K562 (cell line): Measurements from ENCODE around the gene UGT1A10. TPM values are rescaled to one million over a fixed set of nuclear protein-coding genes. Genes with fewer than 3 reads are reported as not detected.

ENCODE experiments used
- ATAC-seq: fragments of 200-7000 bp; cut with Tn5 transposase; 3 replicates; pipeline ENCODE4 v1.9.1; 2020; ENCODE audit warnings: moderate library complexity
- BruUV-seq: library from RNA; stranded (reverse); fragments of 400-500 nt; replicated peaks from 2 replicates; lab custom pipeline; 2021; lab: Mats Ljungman, UMichigan
- CTCF ChIA-PET: fragments of 300-600 bp; formaldehyde crosslinking; extraction: SDS; loops from one replicate; lab custom pipeline; 2021; ENCODE audit warnings: low intra/inter-chr PET ratio; lab: Yijun Ruan, JAX
- POLR2A ChIA-PET: fragments of 300-600, 350-650 bp; sonication (Branson Sonifier 250); formaldehyde crosslinking; extraction: SDS; loops from one replicate; lab custom pipeline; 2021; ENCODE audit warnings: antibody characterized with exemption, inconsistent platforms; lab: Yijun Ruan, JAX
- DNase-seq, 4 experiments: peaks; one replicate each; pipeline versions ENCODE4 v3.0.0 to v3.0.0-alpha.2; 2011 to 2018; ENCODE audit warnings: low spot score in 3 of 4, mixed read lengths in 3 of 4; ENCODE audit errors: extremely low read depth in 1 of 4
- FAIRE-seq: peaks from 2 replicates; lab custom pipeline; 2011; peaks lifted over from hg19 to GRCh38; lab: Jason Lieb, UNC
- H2AFZ ChIP-seq: 2 replicates; pipeline ENCODE4 v1.6.0; 2011; ENCODE audit warnings: low read depth, low read length, control low read depth, inconsistent platforms
- H3K27ac ChIP-seq: fragments of 200-600 bp; 3 replicates; pipeline ENCODE4 v1.8.0; 2011; ENCODE audit warnings: low read depth, mild to moderate bottlenecking, control low read depth, inconsistent platforms, low read length, moderate library complexity, mixed read lengths; ENCODE audit errors: extremely low read depth
- H3K27me3 ChIP-seq, 2 experiments: fragments of 300-600 bp in 1 of 2; 2 replicates in 1 of 2; 3 replicates in 1 of 2; pipeline versions ENCODE4 v1.6.0 to v1.8.0; 2011; ENCODE audit warnings: inconsistent platforms in 2 of 2, low read length in 2 of 2, mild to moderate bottlenecking in 1 of 2, mixed read lengths in 1 of 2, moderate library complexity in 1 of 2; ENCODE audit not compliant: control insufficient read depth in 2 of 2, insufficient read depth in 2 of 2
- H3K36me3 ChIP-seq: fragments of 300-600 bp; 3 replicates; pipeline ENCODE4 v1.8.0; 2011; ENCODE audit warnings: mild to moderate bottlenecking, low read length, inconsistent platforms; ENCODE audit not compliant: control insufficient read depth, insufficient read depth
- H3K4me1 ChIP-seq, 2 experiments: fragments of 200-600 bp in 1 of 2; replicated peaks in 1 of 2; 2 replicates in 1 of 2; 3 replicates in 1 of 2; pipeline versions ENCODE4 v1.5.1 to v1.8.0; 2011; ENCODE audit warnings: inconsistent platforms in 2 of 2, low read length in 2 of 2, mild to moderate bottlenecking in 1 of 2, mixed read lengths in 1 of 2, moderate library complexity in 1 of 2; ENCODE audit not compliant: control insufficient read depth in 2 of 2, insufficient read depth in 2 of 2
- H3K4me2 ChIP-seq: 2 replicates; pipeline ENCODE4 v1.6.1; 2011; ENCODE audit warnings: low read length, control low read depth, inconsistent platforms, mixed read lengths; ENCODE audit not compliant: insufficient read depth
- H3K4me3 ChIP-seq: fragments of 200-600 bp; sonication (generic), shearing (Covaris generic); 2 replicates; pipeline ENCODE4 v1.5.1; 2016; ENCODE audit warnings: control low read depth, inconsistent platforms
- H3K79me2 ChIP-seq: fragments of 200-600 bp; 3 replicates; pipeline ENCODE4 v1.8.0; 2011; ENCODE audit warnings: low read length, inconsistent platforms; ENCODE audit not compliant: control insufficient read depth, insufficient read depth
- H3K9ac ChIP-seq, 2 experiments: 2 replicates each; pipeline versions ENCODE4 v1.6.0 to v1.6.1; 2011; ENCODE audit warnings: low read depth in 2 of 2, low read length in 2 of 2, control low read depth in 1 of 2, inconsistent platforms in 1 of 2, mild to moderate bottlenecking in 1 of 2, mixed read lengths in 1 of 2; ENCODE audit not compliant: insufficient read depth in 1 of 2
- H3K9me1 ChIP-seq: one replicate; pipeline ENCODE4 v1.6.0; 2011; ENCODE audit warnings: inconsistent platforms, mild to moderate bottlenecking, low read length, moderate library complexity; ENCODE audit not compliant: control insufficient read depth, insufficient read depth
- H3K9me3 ChIP-seq: replicated peaks from 2 replicates; pipeline ENCODE4 v1.5.1; 2011; ENCODE audit warnings: low read depth, low read length, inconsistent platforms; ENCODE audit not compliant: control insufficient read depth, insufficient read depth
- H4K20me1 ChIP-seq: replicated peaks from 2 replicates; pipeline ENCODE4 v1.6.1; 2011; ENCODE audit warnings: low read length, inconsistent platforms, mixed read lengths; ENCODE audit not compliant: control insufficient read depth, insufficient read depth
- ARID1B ChIP-seq: fragments of 450-650 bp; IDR thresholded peaks from 2 replicates; pipeline ENCODE4 v1.6.1; 2016; ENCODE audit warnings: antibody characterized with exemption, mild to moderate bottlenecking, inconsistent platforms
- BHLHE40 ChIP-seq: IDR thresholded peaks from 2 replicates; pipeline ENCODE4 v1.6.1; 2011; ENCODE audit warnings: low read length, improper control_type of control experiment
- CBFA2T2 ChIP-seq: fragments of 450-650 bp; conservative IDR thresholded peaks from 2 replicates; pipeline ENCODE4 v1.6.1; 2017; ENCODE audit warnings: mild to moderate bottlenecking
- CBX8 ChIP-seq: fragments of 200-600 bp; sonication (generic); IDR thresholded peaks from 2 replicates; pipeline ENCODE4 v1.6.1; 2012; ENCODE audit warnings: borderline replicate concordance, mixed run types, low read depth, mild to moderate bottlenecking, moderate library complexity, mixed read lengths, low read length, control low read depth, inconsistent platforms; ENCODE audit not compliant: poor library complexity, severe bottlenecking; ENCODE audit errors: extremely low read depth
- CHCHD3 ChIP-seq: fragments of 250-450 bp; sonication (Bioruptor Pico); IDR thresholded peaks from 2 replicates; pipeline ENCODE4 v2.1.2; 2022; ENCODE audit warnings: mild to moderate bottlenecking
- CSDE1 ChIP-seq, 2 experiments: fragments of 450-650 bp; IDR thresholded peaks; 2 replicates each; pipeline ENCODE4 v1.6.1; 2016; ENCODE audit warnings: mild to moderate bottlenecking in 1 of 2
- FOS ChIP-seq: IDR thresholded peaks from 3 replicates; pipeline ENCODE4 v1.6.1; 2011; ENCODE audit not compliant: insufficient read length; ENCODE audit errors: extremely low read depth
- HMGXB4 ChIP-seq: sonication (generic); formaldehyde crosslinking; IDR thresholded peaks from 2 replicates; pipeline ENCODE4 v1.8.1; 2023; ENCODE audit warnings: mild to moderate bottlenecking, missing genetic modification reagents
- PCBP2 ChIP-seq: fragments of 200-400 bp; formaldehyde crosslinking; IDR thresholded peaks from 2 replicates; pipeline ENCODE4 v1.6.1; 2018; ENCODE audit warnings: low read length, low read depth, mild to moderate bottlenecking, moderate library complexity; ENCODE audit not compliant: poor library complexity, severe bottlenecking
- RCOR1 ChIP-seq, 2 experiments: IDR thresholded peaks; 2 replicates each; pipeline ENCODE4 v1.6.1; 2012; ENCODE audit warnings: low read depth in 2 of 2, low read length in 2 of 2, borderline replicate concordance in 1 of 2, improper control_type of control experiment in 1 of 2
- ZNF384 ChIP-seq: IDR thresholded peaks from 2 replicates; pipeline ENCODE4 v1.6.1; 2012; ENCODE audit warnings: low read depth, low read length, improper control_type of control experiment
- ZNF76 ChIP-seq: fragments of 250-450 bp; sonication (Bioruptor Pico); IDR thresholded peaks from 2 replicates; pipeline ENCODE4 v1.4.0; 2020; ENCODE audit warnings: mild to moderate bottlenecking, moderate library complexity, borderline replicate concordance
- WGBS: fragments of 100-300 bp; shearing (Covaris generic); methylation state at CpG from one replicate; pipeline ENCODE4 v1.1.6; 2016; ENCODE audit warnings: low coverage, mixed read lengths; ENCODE audit not compliant: insufficient coverage; ENCODE audit errors: missing lambda C conversion rate; 5-methylcytosine and 5-hydroxymethylcytosine counted together
- in situ Hi-C: fragments of 300-500 bp; cut with MboI; formaldehyde crosslinking; loops from 4 replicates; pipeline ENCODE4 v1.15.0; 2018; ENCODE audit warnings: inconsistent platforms, mixed read lengths
- intact Hi-C: fragments of 100-400 bp; cut with micrococcal nuclease; formaldehyde crosslinking; loops from 2 replicates; pipeline ENCODE4 v1.14.2; 2022
- polyA plus RNA-seq, 8 experiments: library from polyadenylated mRNA; depleted of rRNA in 4 of 8; stranded (reverse) in 5 of 8; unstranded in 3 of 8; fragments of >200 nt; fragmentation: Nextera tagmentation in 2 of 8; fragmentation: Illumina TruSeq in 1 of 8; extraction: Ambion mirVana in 2 of 8; extraction: Trizol in 1 of 8; gene quantifications; 2 replicates each; pipeline versions ENCODE4 v1.2.1 to v1.2.3, GENCODE V29; 2011 to 2014; ENCODE audit warnings: inconsistent platforms in 1 of 8, missing spikeins in 1 of 8
- total RNA-seq, 7 experiments: library from RNA; depleted of rRNA in 6 of 7; stranded (reverse); fragments of >200 nt in 6 of 7; fragmentation: Illumina TruSeq in 2 of 7; extraction: Trizol in 2 of 7; gene quantifications; 2 replicates each; pipeline versions ENCODE4 v1.2.1 to v1.2.3, GENCODE V29; 2011 to 2021; ENCODE audit warnings: low replicate concordance in 1 of 7
- TF ChIP-seq, protein P1 (sequence below): IDR thresholded peaks from 2 replicates; pipeline ENCODE4 v1.6.1; 2011; ENCODE audit warnings: borderline replicate concordance, low read depth, mild to moderate bottlenecking, moderate library complexity, low read length; ENCODE audit not compliant: insufficient read depth, poor library complexity, severe bottlenecking
- TF ChIP-seq, protein P2 (sequence below), 3 experiments: IDR thresholded peaks in 2 of 3; conservative IDR thresholded peaks in 1 of 3; 2 replicates each; pipeline ENCODE4 v1.5.1; 2011 to 2012; ENCODE audit warnings: low read length in 3 of 3, mild to moderate bottlenecking in 3 of 3, control low read depth in 2 of 3, improper control_type of control experiment in 1 of 3, inconsistent platforms in 1 of 3, low read depth in 1 of 3, mixed read lengths in 1 of 3, moderate library complexity in 1 of 3; ENCODE audit not compliant: insufficient read depth in 2 of 3

The UGT1A10 gene
- total and polyA plus RNA-seq, 9 of the 15 experiments (the other 6 are each of a cell fraction or from before 2014, with no cell fraction given) = not detected

- DNase-seq = no peak
Observed at GRCh38 chr2:233638836-233639235, 2.6 kb downstream of the UGT1A10 start.

DNA sequence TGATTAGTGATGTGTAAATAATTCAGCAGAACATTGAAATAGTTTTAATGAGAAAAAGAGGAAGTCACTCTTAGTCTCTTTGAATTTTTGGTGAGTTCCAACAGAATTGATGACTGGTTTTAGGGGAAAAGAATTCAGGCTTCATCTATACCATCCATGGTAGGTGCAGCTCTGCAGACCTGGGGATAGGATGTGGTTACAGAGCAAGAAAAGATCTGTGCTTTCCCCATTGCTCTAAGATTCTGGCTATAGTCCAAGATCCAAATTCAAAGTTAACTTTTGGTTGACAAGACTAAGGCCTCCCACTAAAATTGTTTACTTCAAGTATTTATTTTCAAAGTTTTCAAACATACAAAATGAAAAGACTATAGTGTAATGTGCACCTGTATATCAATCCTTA is 3.6 kb downstream of the UGT1A10 start:
- DNase-seq (no peak), FAIRE-seq (no peak), ATAC-seq (no peak)
- no peaks in the 10 kb centered on the region for H3K79me2 ChIP-seq
- H3K27me3 ChIP-seq = peaks cover 0 to 4% of the 10 kb centered on the region in 2 experiments; a peak in 1 of 5 replicates
- BruUV-seq = no TSS peak
- no peaks in the 10 kb centered on the region for H4K20me1 ChIP-seq
- CTCF ChIA-PET = no interaction called here
- POLR2A ChIA-PET = no interaction called here
- no peaks in the 10 kb centered on the region for H3K4me1 ChIP-seq
- no peak overlapping the region for H3K27ac ChIP-seq
- intact Hi-C loops (no loop called here), in situ Hi-C loops (no loop called here)
- no peak overlapping the region for H3K9ac ChIP-seq
- no peak overlapping the region for H3K4me2 ChIP-seq
- H3K4me3 ChIP-seq = no peak overlapping the region
- no peaks in the 10 kb centered on the region for H3K9me3 ChIP-seq
- H3K9me1 ChIP-seq = no peaks in the 10 kb centered on the region
- H2AFZ ChIP-seq = no peak overlapping the region
- H3K36me3 ChIP-seq = no peaks in the 10 kb centered on the region
- TF ChIP-seq, protein P1, sequence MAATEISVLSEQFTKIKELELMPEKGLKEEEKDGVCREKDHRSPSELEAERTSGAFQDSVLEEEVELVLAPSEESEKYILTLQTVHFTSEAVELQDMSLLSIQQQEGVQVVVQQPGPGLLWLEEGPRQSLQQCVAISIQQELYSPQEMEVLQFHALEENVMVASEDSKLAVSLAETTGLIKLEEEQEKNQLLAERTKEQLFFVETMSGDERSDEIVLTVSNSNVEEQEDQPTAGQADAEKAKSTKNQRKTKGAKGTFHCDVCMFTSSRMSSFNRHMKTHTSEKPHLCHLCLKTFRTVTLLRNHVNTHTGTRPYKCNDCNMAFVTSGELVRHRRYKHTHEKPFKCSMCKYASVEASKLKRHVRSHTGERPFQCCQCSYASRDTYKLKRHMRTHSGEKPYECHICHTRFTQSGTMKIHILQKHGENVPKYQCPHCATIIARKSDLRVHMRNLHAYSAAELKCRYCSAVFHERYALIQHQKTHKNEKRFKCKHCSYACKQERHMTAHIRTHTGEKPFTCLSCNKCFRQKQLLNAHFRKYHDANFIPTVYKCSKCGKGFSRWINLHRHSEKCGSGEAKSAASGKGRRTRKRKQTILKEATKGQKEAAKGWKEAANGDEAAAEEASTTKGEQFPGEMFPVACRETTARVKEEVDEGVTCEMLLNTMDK = no peak
- TF ChIP-seq, protein P2, sequence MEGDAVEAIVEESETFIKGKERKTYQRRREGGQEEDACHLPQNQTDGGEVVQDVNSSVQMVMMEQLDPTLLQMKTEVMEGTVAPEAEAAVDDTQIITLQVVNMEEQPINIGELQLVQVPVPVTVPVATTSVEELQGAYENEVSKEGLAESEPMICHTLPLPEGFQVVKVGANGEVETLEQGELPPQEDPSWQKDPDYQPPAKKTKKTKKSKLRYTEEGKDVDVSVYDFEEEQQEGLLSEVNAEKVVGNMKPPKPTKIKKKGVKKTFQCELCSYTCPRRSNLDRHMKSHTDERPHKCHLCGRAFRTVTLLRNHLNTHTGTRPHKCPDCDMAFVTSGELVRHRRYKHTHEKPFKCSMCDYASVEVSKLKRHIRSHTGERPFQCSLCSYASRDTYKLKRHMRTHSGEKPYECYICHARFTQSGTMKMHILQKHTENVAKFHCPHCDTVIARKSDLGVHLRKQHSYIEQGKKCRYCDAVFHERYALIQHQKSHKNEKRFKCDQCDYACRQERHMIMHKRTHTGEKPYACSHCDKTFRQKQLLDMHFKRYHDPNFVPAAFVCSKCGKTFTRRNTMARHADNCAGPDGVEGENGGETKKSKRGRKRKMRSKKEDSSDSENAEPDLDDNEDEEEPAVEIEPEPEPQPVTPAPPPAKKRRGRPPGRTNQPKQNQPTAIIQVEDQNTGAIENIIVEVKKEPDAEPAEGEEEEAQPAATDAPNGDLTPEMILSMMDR (IDR thresholded peaks at IDR 0.05 in 2 of 3, conservative IDR thresholded peaks at IDR 0.05 in 1 of 3; ENCODE audit: insufficient read depth in 2 of 3, low read depth in 1 of 3, low read length in 3 of 3) = no peak
- TF ChIP-seq HMGXB4 (CRISPR knock-in tag) (no peak), RCOR1 (IDR thresholded peaks at IDR 0.05; ENCODE audit: borderline replicate concordance in 1 of 2, low read depth in 2 of 2, low read length in 2 of 2) (no peak), PCBP2 (no peak)

More at GRCh38 chr2:233638836-233639235, 2.6 kb downstream of the UGT1A10 start:
- no peak for ATAC-seq
- no peak overlapping the region for H3K4me3 ChIP-seq
- CTCF ChIA-PET = no interaction called here
- no peak overlapping the region for H3K27ac ChIP-seq
- H3K9me3 ChIP-seq = no peaks in the 10 kb centered on the region
- no peak overlapping the region for H2AFZ ChIP-seq
- H3K9me1 ChIP-seq = no peaks in the 10 kb centered on the region
- 0% methylated on average over 5 of the region's 5 CpGs for WGBS
- no peak for TF ChIP-seq ZNF384
- no peak for TF ChIP-seq FOS
- TF ChIP-seq ZNF76 (CRISPR knock-in tag) = no peak
- TF ChIP-seq CBFA2T2 = no peak
- no peak for TF ChIP-seq BHLHE40
- TF ChIP-seq ARID1B = no peak
- no peak for TF ChIP-seq CHCHD3
- TF ChIP-seq CBX8 = no peak
- no peak for TF ChIP-seq CSDE1 (IDR thresholded peaks at IDR 0.05)
- POLR2A ChIA-PET = no interaction called here
- no peaks in the 10 kb centered on the region for H3K79me2 ChIP-seq
- intact Hi-C loops (no loop called here), in situ Hi-C loops (no loop called here)
- no peak overlapping the region for H3K4me2 ChIP-seq
- no TSS peak for BruUV-seq
- no peaks in the 10 kb centered on the region for H3K36me3 ChIP-seq
- no peak overlapping the region for H3K9ac ChIP-seq
- no peaks in the 10 kb centered on the region for H3K4me1 ChIP-seq
- H3K27me3 ChIP-seq = peaks cover 0 to 4% of the 10 kb centered on the region in 2 experiments; a peak in 1 of 5 replicates
- no peak for FAIRE-seq
- no peaks in the 10 kb centered on the region for H4K20me1 ChIP-seq
